Neuronal stem cell (in vitro differentiated cells): ENCODE data around the gene NBPF9.
"Not testable (repeated sequence)": the region's sequence is repeated elsewhere in the genome, so short reads cannot be mapped to it uniquely, and the experiment has no call there.

Source experiments
- DNase-seq: peaks from one replicate; pipeline ENCODE4 v3.0.0-alpha.2; 2013; ENCODE audit warnings: low spot score
- H2AFZ ChIP-seq: one replicate; pipeline ENCODE4 v1.6.1; 2013; ENCODE audit warnings: mild to moderate bottlenecking, low read length, inconsistent platforms
- H2AK5ac ChIP-seq: 2 replicates; pipeline ENCODE4 v1.6.1; 2013; ENCODE audit warnings: low read depth, mild to moderate bottlenecking, inconsistent platforms, low read length, moderate library complexity, mixed read lengths
- H2BK120ac ChIP-seq: 2 replicates; pipeline ENCODE4 v1.6.1; 2013; ENCODE audit warnings: low read depth, mild to moderate bottlenecking, inconsistent platforms, low read length, moderate library complexity, mixed read lengths
- H2BK12ac ChIP-seq: one replicate; pipeline ENCODE4 v1.6.1; 2013; ENCODE audit warnings: low read length, inconsistent platforms
- H2BK15ac ChIP-seq: 2 replicates; pipeline ENCODE4 v1.6.1; 2013; ENCODE audit warnings: mild to moderate bottlenecking, low read length, inconsistent platforms, mixed read lengths
- H2BK5ac ChIP-seq: one replicate; pipeline ENCODE4 v1.6.1; 2013; ENCODE audit warnings: inconsistent platforms, mild to moderate bottlenecking, low read length, moderate library complexity
- H3K14ac ChIP-seq: one replicate; pipeline ENCODE4 v1.6.1; 2013; ENCODE audit warnings: low read length, inconsistent platforms
- H3K18ac ChIP-seq: 2 replicates; pipeline ENCODE4 v1.6.1; 2013; ENCODE audit warnings: low read length, inconsistent platforms
- H3K23ac ChIP-seq: 2 replicates; pipeline ENCODE4 v1.6.1; 2013; ENCODE audit warnings: low read depth, mild to moderate bottlenecking, mixed read lengths, low read length, inconsistent platforms; ENCODE audit not compliant: poor library complexity
- H3K27ac ChIP-seq: replicated peaks from 3 replicates; pipeline ENCODE4 v1.5.1; 2013; ENCODE audit warnings: low read length, inconsistent platforms
- H3K27me3 ChIP-seq, 3 experiments: 2 replicates each; pipeline ENCODE4 v1.6.1; 2013; ENCODE audit warnings: low read length in 3 of 3, mild to moderate bottlenecking in 2 of 3, inconsistent platforms in 1 of 3, low read depth in 1 of 3, mixed read lengths in 1 of 3, moderate library complexity in 1 of 3; ENCODE audit not compliant: control insufficient read depth in 3 of 3, insufficient read depth in 3 of 3
- H3K36me3 ChIP-seq, 2 donors: replicated peaks in 1 of 2; 2 replicates each; pipeline ENCODE4 v1.6.1; 2013; ENCODE audit warnings: low read length in 2 of 2; ENCODE audit not compliant: control insufficient read depth in 2 of 2, insufficient read depth in 2 of 2
- H3K4ac ChIP-seq: 2 replicates; pipeline ENCODE4 v1.6.1; 2013; ENCODE audit warnings: inconsistent platforms, mild to moderate bottlenecking, low read length, moderate library complexity
- H3K4me1 ChIP-seq, 2 donors: 1 replicate in 1 of 2; 2 replicates in 1 of 2; pipeline ENCODE4 v1.6.1; 2013; ENCODE audit warnings: low read length in 2 of 2, low read depth in 1 of 2; ENCODE audit not compliant: control insufficient read depth in 2 of 2, insufficient read depth in 1 of 2
- H3K4me2 ChIP-seq: one replicate; pipeline ENCODE4 v1.6.1; 2013; ENCODE audit warnings: mild to moderate bottlenecking, low read length, inconsistent platforms; ENCODE audit not compliant: insufficient read depth, poor library complexity, severe bottlenecking
- H3K4me3 ChIP-seq, 2 donors: 2 replicates each; pipeline ENCODE4 v1.5.1; 2013; ENCODE audit warnings: low read length in 2 of 2, mild to moderate bottlenecking in 2 of 2, inconsistent platforms in 1 of 2, moderate library complexity in 1 of 2
- H3K79me1 ChIP-seq: one replicate; pipeline ENCODE4 v1.6.1; 2013; ENCODE audit warnings: low read depth, mild to moderate bottlenecking, inconsistent platforms, low read length, moderate library complexity
- H3K9ac ChIP-seq: one replicate; pipeline ENCODE4 v1.6.1; 2013; ENCODE audit warnings: mild to moderate bottlenecking, low read depth, low read length, inconsistent platforms; ENCODE audit not compliant: poor library complexity
- H3K9me3 ChIP-seq, 2 donors: replicated peaks in 1 of 2; 2 replicates each; pipeline versions ENCODE3 to v1.6.1; 2013; ENCODE audit warnings: low read length in 2 of 2, mild to moderate bottlenecking in 2 of 2, inconsistent platforms in 1 of 2, low read depth in 1 of 2, mixed read lengths in 1 of 2, moderate library complexity in 1 of 2; ENCODE audit not compliant: control insufficient read depth in 2 of 2, insufficient read depth in 1 of 2
- H4K8ac ChIP-seq: one replicate; pipeline ENCODE4 v1.6.1; 2013; ENCODE audit warnings: low read depth, mild to moderate bottlenecking, inconsistent platforms, low read length, moderate library complexity
- H4K91ac ChIP-seq: one replicate; pipeline ENCODE4 v1.6.1; 2013; ENCODE audit warnings: low read length, low read depth, mild to moderate bottlenecking, inconsistent platforms; ENCODE audit not compliant: poor library complexity
- WGBS, 2 donors: extraction: QIAGEN DNeasy Blood & Tissue Kit; methylation state at CpG; one replicate each; pipeline ENCODE4 v1.1.7; 2013; ENCODE audit warnings: missing lambda C conversion rate in 2 of 2, mixed read lengths in 1 of 2; ENCODE audit not compliant: insufficient read length in 2 of 2, insufficient replicate concordance in 1 of 2; ENCODE audit errors: extremely low coverage in 2 of 2; 5-methylcytosine and 5-hydroxymethylcytosine counted together

NBPF9 gene

GRCh38 chr1:149129245-149129644 lies 25.9 kb upstream of the NBPF9 start:
- no CpG with 5 or more reads among the region's 17 CpGs for WGBS, 2 donors
- H2BK15ac ChIP-seq, H2AK5ac ChIP-seq, H3K79me1 ChIP-seq, DNase-seq, H3K23ac ChIP-seq, H4K91ac ChIP-seq, H4K8ac ChIP-seq, H3K18ac ChIP-seq, H3K9ac ChIP-seq, H2BK5ac ChIP-seq, H3K36me3 ChIP-seq, H2AFZ ChIP-seq, H2BK12ac ChIP-seq, H3K27me3 ChIP-seq, H3K27ac ChIP-seq, H3K4me3 ChIP-seq, H3K4me2 ChIP-seq, H3K4ac ChIP-seq, H3K4me1 ChIP-seq, H2BK120ac ChIP-seq, H3K9me3 ChIP-seq, H3K14ac ChIP-seq: not testable (repeated sequence)

- not testable (repeated sequence) for H3K4me2 ChIP-seq, H2BK15ac ChIP-seq, H3K27ac ChIP-seq, H2AFZ ChIP-seq, H3K36me3 ChIP-seq, H2AK5ac ChIP-seq, H2BK5ac ChIP-seq, H3K9me3 ChIP-seq, H3K23ac ChIP-seq, H4K91ac ChIP-seq, DNase-seq, H2BK12ac ChIP-seq, H3K4me1 ChIP-seq, H2BK120ac ChIP-seq, H3K9ac ChIP-seq, H3K27me3 ChIP-seq, H3K4ac ChIP-seq, H4K8ac ChIP-seq, H3K18ac ChIP-seq, H3K4me3 ChIP-seq, H3K79me1 ChIP-seq, H3K14ac ChIP-seq
- no CpG with 5 or more reads among the region's 6 CpGs for WGBS, 2 donors
Observed at GRCh38 chr1:149126555-149127145, 23.3 kb upstream of the NBPF9 start.

DNA sequence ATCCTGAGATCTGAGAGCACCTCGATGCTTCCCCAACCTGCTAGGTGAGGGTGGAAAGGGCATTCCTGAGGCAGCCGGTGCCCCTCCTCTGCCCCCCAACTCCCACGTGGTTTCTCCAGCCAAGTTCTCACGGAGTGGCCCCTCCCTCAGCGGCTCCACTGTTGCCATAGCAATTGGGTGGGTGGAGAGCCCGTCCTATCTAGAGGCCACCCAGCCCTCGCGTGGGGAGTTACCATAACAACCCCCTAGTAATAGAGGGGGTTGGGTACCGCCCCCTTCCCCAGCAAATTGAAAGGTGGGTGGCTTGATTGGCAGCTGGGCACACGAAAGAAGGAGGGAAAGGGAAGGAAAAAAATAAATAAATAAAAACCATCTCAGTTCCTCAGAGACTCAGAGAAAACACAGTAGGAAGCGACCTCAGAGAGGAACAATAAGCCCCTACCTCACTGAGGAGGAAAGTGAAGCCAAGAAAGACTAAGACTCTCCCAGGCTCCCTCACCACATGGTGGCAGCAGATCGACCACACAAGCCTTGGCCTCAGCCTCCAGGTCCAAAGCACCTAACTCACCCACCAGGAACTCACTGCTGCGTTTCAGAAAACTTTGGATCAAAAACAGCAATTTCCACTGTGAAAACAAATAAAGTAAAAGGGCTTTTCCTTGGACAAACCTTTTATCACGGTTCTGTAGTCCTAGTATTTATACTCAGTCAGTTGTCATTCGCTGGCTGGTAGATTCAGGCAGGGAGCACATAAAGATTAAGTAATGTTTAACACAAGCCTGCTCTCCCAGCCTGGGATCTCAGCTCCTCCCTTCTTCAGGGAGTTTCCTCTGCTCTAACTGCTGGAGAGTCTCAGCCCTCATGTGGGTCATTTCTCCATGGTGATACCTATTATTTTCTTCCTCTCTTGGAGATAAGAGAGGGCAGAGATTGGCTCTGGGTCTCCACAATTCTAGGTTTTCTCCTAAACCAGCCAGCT lies 20.9 kb upstream of the NBPF9 start:
- H2AFZ ChIP-seq, H3K14ac ChIP-seq, H3K36me3 ChIP-seq, H3K9me3 ChIP-seq, H3K27ac ChIP-seq, H4K91ac ChIP-seq, H3K18ac ChIP-seq, H3K4me1 ChIP-seq, H3K23ac ChIP-seq, H2AK5ac ChIP-seq, H2BK5ac ChIP-seq, H3K4me3 ChIP-seq, H2BK12ac ChIP-seq, H3K9ac ChIP-seq, H3K4me2 ChIP-seq, H2BK15ac ChIP-seq, H4K8ac ChIP-seq, H2BK120ac ChIP-seq, H3K27me3 ChIP-seq, H3K79me1 ChIP-seq, DNase-seq, H3K4ac ChIP-seq: not testable (repeated sequence)
- WGBS, 2 donors: no CpG with 5 or more reads among the region's 15 CpGs

GRCh38 chr1:149112828-149113227 lies 9.5 kb upstream of the NBPF9 start:
- H3K36me3 ChIP-seq, H3K4ac ChIP-seq, H3K14ac ChIP-seq, H4K91ac ChIP-seq, H3K9ac ChIP-seq, H3K4me2 ChIP-seq, DNase-seq, H3K27ac ChIP-seq, H2BK120ac ChIP-seq, H2BK15ac ChIP-seq, H3K9me3 ChIP-seq, H3K79me1 ChIP-seq, H2AK5ac ChIP-seq, H3K18ac ChIP-seq, H2AFZ ChIP-seq, H3K23ac ChIP-seq, H3K27me3 ChIP-seq, H4K8ac ChIP-seq, H2BK5ac ChIP-seq, H3K4me3 ChIP-seq, H2BK12ac ChIP-seq, H3K4me1 ChIP-seq: not testable (repeated sequence)
- WGBS, 2 donors: no CpG with 5 or more reads among the region's 3 CpGs
